ENCODE results near the gene KRT79.
"Not testable (repeated sequence)": the region's sequence is repeated elsewhere in the genome, so short reads cannot be mapped to it uniquely, and the experiment has no call there.

The KRT79 gene
- long read RNA-seq = 0 reads

GRCh38 chr12:52833922-52834726 is at the start of gene KRT79:
Gene KRT79, minus strand, starts transcription at chr12:52834311. Its CDS starts 51 bp downstream, at chr12:52834260.
- Histone ChIP-seq H3K27ac (replicated peaks) (no peak within 1 kb of the TSS), H3K4me3 (replicated peaks; ENCODE audit: insufficient read depth, low read length) (no peak within 1 kb of the TSS), H3K27me3 (ENCODE audit: insufficient read depth, poor library complexity, severe bottlenecking) (no peaks in the 10 kb centered on the region)
- no peak for DNase-seq (ENCODE audit: low read depth in 1 of 2, low spot score in 1 of 2)
- TF ChIP-seq POLR2AphosphoS5 (IDR thresholded peaks at IDR 0.05; ENCODE audit: low read depth) = no peak
- no peak for TF ChIP-seq GABPA (IDR thresholded peaks at IDR 0.05; ENCODE audit: low read depth)
- no peak for TF ChIP-seq SPI1 (IDR thresholded peaks at IDR 0.05; ENCODE audit: borderline replicate concordance, low read depth)
- no peak for TF ChIP-seq REST (IDR thresholded peaks at IDR 0.05; ENCODE audit: insufficient replicate concordance, low read depth)
- TF ChIP-seq CTCF (IDR thresholded peaks at IDR 0.05; ENCODE audit: insufficient read depth, low read length) = no peak

- not testable (repeated sequence) for H3K4me3 ChIP-seq (replicated peaks; ENCODE audit: insufficient read depth, low read length); H3K27ac ChIP-seq (replicated peaks); H3K27me3 ChIP-seq (ENCODE audit: insufficient read depth, poor library complexity, severe bottlenecking); DNase-seq (ENCODE audit: low read depth in 1 of 2, low spot score in 1 of 2)
These were observed 46.4 kb upstream of the KRT79 start for GRCh38 chr12:52880499-52880898.

- H3K27me3 ChIP-seq (ENCODE audit: insufficient read depth, poor library complexity, severe bottlenecking) = no peaks in the 10 kb centered on the region
- DNase-seq (ENCODE audit: low read depth in 1 of 2, low spot score in 1 of 2) = peak; percentile 49 to 72
- no peak overlapping the region for H3K27ac ChIP-seq (replicated peaks)
- TF ChIP-seq SPI1 (IDR thresholded peaks at IDR 0.05; ENCODE audit: borderline replicate concordance, low read depth) = no peak
- TF ChIP-seq CTCF (IDR thresholded peaks at IDR 0.05; ENCODE audit: insufficient read depth, low read length) = peak; percentile 95
- peak overlapping the region; percentile 21 for H3K4me3 ChIP-seq (replicated peaks; ENCODE audit: insufficient read depth, low read length)
These were observed 45.6 kb upstream of the KRT79 start for GRCh38 chr12:52879394-52880351.

GRCh38 chr12:52878507-52879393 is 44.6 kb upstream of the KRT79 start:
- no peak for TF ChIP-seq REST (IDR thresholded peaks at IDR 0.05; ENCODE audit: insufficient replicate concordance, low read depth)
- TF ChIP-seq POLR2AphosphoS5 (IDR thresholded peaks at IDR 0.05; ENCODE audit: low read depth) = no peak
- TF ChIP-seq GABPA (IDR thresholded peaks at IDR 0.05; ENCODE audit: low read depth) = no peak
- no peak for TF ChIP-seq CTCF (IDR thresholded peaks at IDR 0.05; ENCODE audit: insufficient read depth, low read length)
- no peak for TF ChIP-seq SPI1 (IDR thresholded peaks at IDR 0.05; ENCODE audit: borderline replicate concordance, low read depth)
- DNase-seq (ENCODE audit: low read depth in 1 of 2, low spot score in 1 of 2) = no peak
- no peak overlapping the region for H3K4me3 ChIP-seq (replicated peaks; ENCODE audit: insufficient read depth, low read length)
- no peak overlapping the region for H3K27ac ChIP-seq (replicated peaks)
- no peaks in the 10 kb centered on the region for H3K27me3 ChIP-seq (ENCODE audit: insufficient read depth, poor library complexity, severe bottlenecking)
